Neural cell (in vitro differentiated cells): ENCODE measurements around the gene TTC1.

Experiments used
- CTCF ChIP-seq: fragments of 450-650 bp; IDR thresholded peaks from 2 replicates; pipeline ENCODE4 v1.5.1; 2014; ENCODE audit warnings: antibody characterized with exemption, mild to moderate bottlenecking, moderate library complexity; ENCODE audit not compliant: poor library complexity, severe bottlenecking
- EP300 ChIP-seq: fragments of 450-650 bp; conservative IDR thresholded peaks from 2 replicates; pipeline ENCODE4 v1.6.1; 2014; ENCODE audit warnings: antibody characterized with exemption, mild to moderate bottlenecking, moderate library complexity; ENCODE audit not compliant: poor library complexity, severe bottlenecking
- EZH2 ChIP-seq: fragments of 200-600, 300-800 bp; shearing (Covaris generic), sonication (generic); IDR thresholded peaks from 2 replicates; pipeline ENCODE4 v1.6.1; 2014; ENCODE audit warnings: antibody characterized with exemption, low read length, borderline replicate concordance, mild to moderate bottlenecking; ENCODE audit not compliant: insufficient read depth, poor library complexity, severe bottlenecking
- MXI1 ChIP-seq: fragments of 450-650 bp; conservative IDR thresholded peaks from 2 replicates; pipeline ENCODE4 v1.6.1; 2014; ENCODE audit warnings: antibody characterized with exemption, mild to moderate bottlenecking; ENCODE audit not compliant: poor library complexity, severe bottlenecking
- POLR2AphosphoS5 ChIP-seq: IDR thresholded peaks from 2 replicates; pipeline ENCODE4 v1.6.1; 2012
- RAD21 ChIP-seq: fragments of 450-650 bp; conservative IDR thresholded peaks from 2 replicates; pipeline ENCODE4 v1.6.1; 2014; ENCODE audit warnings: antibody characterized with exemption, mild to moderate bottlenecking, moderate library complexity
- REST ChIP-seq: IDR thresholded peaks from 2 replicates; pipeline ENCODE4 v1.6.1; 2012; ENCODE audit warnings: borderline replicate concordance
- SMC3 ChIP-seq: fragments of 450-650 bp; conservative IDR thresholded peaks from 2 replicates; pipeline ENCODE4 v1.6.1; 2014; ENCODE audit warnings: antibody characterized with exemption, mild to moderate bottlenecking, moderate library complexity; ENCODE audit not compliant: poor library complexity
- TAF1 ChIP-seq: IDR thresholded peaks from 2 replicates; pipeline ENCODE4 v1.6.1; 2012; ENCODE audit warnings: low read depth

- TF ChIP-seq POLR2AphosphoS5: no peak
- no peak for TF ChIP-seq CTCF
- TF ChIP-seq EZH2: no peak
- TF ChIP-seq EP300: no peak
- TF ChIP-seq RAD21: no peak
- TF ChIP-seq TAF1: no peak
- TF ChIP-seq REST: no peak
- TF ChIP-seq SMC3: no peak
- TF ChIP-seq MXI1: no peak
Measured at GRCh38 chr5:160108124-160108523, 99.2 kb downstream of the TTC1 start.
